ENCODE results near the gene C1orf159. TPM values are rescaled to one million over a fixed set of nuclear protein-coding genes. Genes with fewer than 3 reads are reported as not detected.

The C1orf159 gene
- polyA plus RNA-seq, 1 donor from 2014 or later = 31.5 TPM

DNA sequence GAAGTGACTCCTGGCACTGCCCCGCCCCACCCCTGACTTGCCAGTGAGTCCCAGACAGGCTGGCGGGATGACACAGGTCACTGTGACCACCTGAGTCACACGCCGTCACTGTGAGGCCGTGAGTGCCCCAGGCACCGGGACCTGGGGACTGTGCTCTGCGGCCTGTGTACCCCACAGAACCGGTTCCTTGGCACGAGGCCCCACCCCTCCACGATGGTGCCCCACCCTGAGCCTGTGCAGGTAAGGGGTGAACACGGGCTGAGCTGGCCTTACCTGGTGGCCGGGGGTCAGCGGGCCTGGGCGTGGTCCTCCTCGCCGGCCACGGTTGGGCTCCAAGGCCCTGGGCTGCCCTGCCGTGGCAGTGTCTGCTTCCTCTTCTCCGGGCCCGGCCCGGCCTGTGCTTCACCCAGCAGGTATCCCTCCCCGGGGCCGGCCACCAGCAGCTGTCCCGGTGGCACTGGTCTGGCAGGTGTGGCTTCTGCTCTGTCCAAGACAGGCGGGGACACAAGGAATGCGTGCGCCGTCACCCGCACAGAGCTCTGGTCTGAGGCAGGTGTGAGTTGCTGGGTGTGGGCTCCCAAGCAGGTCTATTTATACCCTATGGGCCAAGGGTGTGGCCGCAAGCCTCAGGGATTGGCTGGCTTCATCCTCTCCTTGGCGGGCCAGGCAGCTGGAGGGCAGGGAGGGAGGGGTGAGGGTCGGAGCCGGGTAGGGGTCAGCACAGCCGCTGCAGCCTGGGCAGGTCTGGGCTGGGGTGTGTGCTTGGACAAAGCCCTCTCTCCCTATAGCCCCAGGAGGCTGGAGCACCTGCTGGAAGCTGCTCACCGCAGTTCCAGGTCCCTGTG lies 41.9 kb downstream of the C1orf159 start, which contains the start of gene RNF223:
RNF223 (minus strand) TSS at position 564 of the 845 bp plus-strand sequence. CDS start 1,740 bp downstream, outside the sequence.
- H3K4me3 ChIP-seq (ENCODE audit: low read length) = no peak within 1 kb of the TSS
- no peaks in the 10 kb centered on the region for H3F3A ChIP-seq (ENCODE audit: insufficient read depth, low read length, poor library complexity, severe bottlenecking)
- no peaks in the 10 kb centered on the region for H4K20me1 ChIP-seq (ENCODE audit: insufficient read depth)
- H3K27ac ChIP-seq (ENCODE audit: low read length) = no peak within 1 kb of the TSS
- H3K79me2 ChIP-seq (replicated peaks; ENCODE audit: insufficient read depth, low read length) = no peaks in the 10 kb centered on the region
- TF ChIP-seq EZH2 (IDR thresholded peaks at IDR 0.05; ENCODE audit: borderline replicate concordance, insufficient read depth, low read length, poor library complexity, severe bottlenecking) (no peak), REST (IDR thresholded peaks at IDR 0.05; ENCODE audit: borderline replicate concordance) (no peak), SMC3 (conservative IDR thresholded peaks at IDR 0.05; ENCODE audit: poor library complexity) (no peak), RAD21 (conservative IDR thresholded peaks at IDR 0.05) (no peak), MXI1 (conservative IDR thresholded peaks at IDR 0.05; ENCODE audit: poor library complexity, severe bottlenecking) (no peak), TAF1 (IDR thresholded peaks at IDR 0.05; ENCODE audit: low read depth) (no peak)
- TF ChIP-seq, protein P1, sequence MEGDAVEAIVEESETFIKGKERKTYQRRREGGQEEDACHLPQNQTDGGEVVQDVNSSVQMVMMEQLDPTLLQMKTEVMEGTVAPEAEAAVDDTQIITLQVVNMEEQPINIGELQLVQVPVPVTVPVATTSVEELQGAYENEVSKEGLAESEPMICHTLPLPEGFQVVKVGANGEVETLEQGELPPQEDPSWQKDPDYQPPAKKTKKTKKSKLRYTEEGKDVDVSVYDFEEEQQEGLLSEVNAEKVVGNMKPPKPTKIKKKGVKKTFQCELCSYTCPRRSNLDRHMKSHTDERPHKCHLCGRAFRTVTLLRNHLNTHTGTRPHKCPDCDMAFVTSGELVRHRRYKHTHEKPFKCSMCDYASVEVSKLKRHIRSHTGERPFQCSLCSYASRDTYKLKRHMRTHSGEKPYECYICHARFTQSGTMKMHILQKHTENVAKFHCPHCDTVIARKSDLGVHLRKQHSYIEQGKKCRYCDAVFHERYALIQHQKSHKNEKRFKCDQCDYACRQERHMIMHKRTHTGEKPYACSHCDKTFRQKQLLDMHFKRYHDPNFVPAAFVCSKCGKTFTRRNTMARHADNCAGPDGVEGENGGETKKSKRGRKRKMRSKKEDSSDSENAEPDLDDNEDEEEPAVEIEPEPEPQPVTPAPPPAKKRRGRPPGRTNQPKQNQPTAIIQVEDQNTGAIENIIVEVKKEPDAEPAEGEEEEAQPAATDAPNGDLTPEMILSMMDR (IDR thresholded peaks at IDR 0.05; ENCODE audit: poor library complexity, severe bottlenecking) = no peak
- H3K9me2 ChIP-seq (ENCODE audit: insufficient read depth, low read length) = no peaks in the 10 kb centered on the region
- no peaks in the 10 kb centered on the region for H3K9me3 ChIP-seq (ENCODE audit: low read length)
- no peaks in the 10 kb centered on the region for H3K27me3 ChIP-seq (ENCODE audit: insufficient read depth, low read depth, low read length)
- H3K4me2 ChIP-seq (ENCODE audit: low read length) = no peak within 1 kb of the TSS
- no peak within 1 kb of the TSS for H3K9ac ChIP-seq (ENCODE audit: low read length)
- no peak within 1 kb of the TSS for H2AFZ ChIP-seq (ENCODE audit: low read depth, low read length)
- H3K36me3 ChIP-seq (ENCODE audit: insufficient read depth, low read length) = no peaks in the 10 kb centered on the region

DNA sequence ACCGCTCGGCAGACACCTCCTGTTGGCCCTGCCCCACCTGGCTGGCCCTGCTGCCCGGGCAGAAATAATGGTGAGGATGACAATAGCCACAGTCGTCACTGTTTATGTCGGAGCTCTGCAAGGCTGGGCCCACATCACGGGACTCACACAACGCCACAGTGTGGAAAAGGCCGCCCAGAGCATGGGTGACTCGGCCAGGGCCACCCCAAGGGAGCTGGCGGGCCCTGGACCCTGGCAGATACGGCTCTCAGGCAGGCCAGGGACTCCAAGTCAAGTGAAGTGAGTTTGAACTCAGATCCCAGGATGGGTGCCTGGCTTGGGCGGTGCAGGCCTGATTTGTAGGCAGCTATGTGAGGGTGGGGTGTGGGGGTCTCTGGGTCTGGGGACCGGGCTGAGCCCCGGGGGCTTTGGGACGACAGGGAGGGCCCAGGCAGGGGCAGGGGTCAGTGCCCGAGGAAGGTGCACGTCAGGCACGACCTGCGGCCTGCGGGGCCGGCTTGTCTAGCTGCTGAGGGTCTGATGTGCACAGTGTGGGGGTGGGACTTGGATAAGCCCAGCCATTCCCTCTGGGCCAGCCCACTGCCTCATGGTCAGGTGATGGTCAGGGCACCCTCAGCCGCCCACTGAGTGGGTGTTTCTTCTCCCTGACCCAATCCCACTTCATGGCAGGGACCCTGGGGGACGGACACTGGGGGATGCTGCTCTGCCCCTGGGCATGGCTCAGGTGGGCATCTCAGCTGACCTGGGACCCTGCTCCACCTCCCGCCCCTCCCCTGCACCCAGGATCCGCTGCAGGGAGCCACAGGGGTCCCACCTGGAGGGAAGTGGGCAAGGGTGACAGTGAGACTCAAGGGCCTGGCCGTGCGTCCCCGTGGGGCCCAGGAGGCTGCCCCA lies 42.8 kb downstream of the C1orf159 start:
- no peaks in the 10 kb centered on the region for H4K20me1 ChIP-seq (ENCODE audit: insufficient read depth)
- TF ChIP-seq RAD21 (conservative IDR thresholded peaks at IDR 0.05) (no peak), EP300 (conservative IDR thresholded peaks at IDR 0.05; ENCODE audit: poor library complexity, severe bottlenecking) (no peak), REST (IDR thresholded peaks at IDR 0.05; ENCODE audit: borderline replicate concordance) (no peak), EZH2 (IDR thresholded peaks at IDR 0.05; ENCODE audit: borderline replicate concordance, insufficient read depth, low read length, poor library complexity, severe bottlenecking) (no peak), POLR2AphosphoS5 (IDR thresholded peaks at IDR 0.05) (no peak), TAF1 (IDR thresholded peaks at IDR 0.05; ENCODE audit: low read depth) (no peak), MXI1 (conservative IDR thresholded peaks at IDR 0.05; ENCODE audit: poor library complexity, severe bottlenecking) (no peak), SMC3 (conservative IDR thresholded peaks at IDR 0.05; ENCODE audit: poor library complexity) (no peak)
- TF ChIP-seq, protein P1 (IDR thresholded peaks at IDR 0.05; ENCODE audit: poor library complexity, severe bottlenecking) = no peak

More for the DNA sequence above, 42.8 kb downstream of the C1orf159 start:
- Histone ChIP-seq H3K27me3 (ENCODE audit: insufficient read depth, low read depth, low read length) (no peaks in the 10 kb centered on the region), H3K9me3 (ENCODE audit: low read length) (no peaks in the 10 kb centered on the region), H3K4me3 (ENCODE audit: low read length) (no peak overlapping the region), H3K36me3 (ENCODE audit: insufficient read depth, low read length) (no peaks in the 10 kb centered on the region), H3K9me2 (ENCODE audit: insufficient read depth, low read length) (no peaks in the 10 kb centered on the region), H3K27ac (ENCODE audit: low read length) (no peak overlapping the region), H3K79me2 (replicated peaks; ENCODE audit: insufficient read depth, low read length) (no peaks in the 10 kb centered on the region), H3F3A (ENCODE audit: insufficient read depth, low read length, poor library complexity, severe bottlenecking) (no peaks in the 10 kb centered on the region), H2AFZ (ENCODE audit: low read depth, low read length) (no peak overlapping the region), H3K4me2 (ENCODE audit: low read length) (no peak overlapping the region), H3K9ac (ENCODE audit: low read length) (no peak overlapping the region)

Measured in neural cell (in vitro differentiated cells).